Uterus (tissue), 4 donors: ENCODE measurements around the gene PTK7. TPM values are rescaled to one million over a fixed set of nuclear protein-coding genes. Genes with fewer than 3 reads are reported as not detected.

Experiments used
- DNase-seq, 2 donors: peaks; one replicate each; pipeline ENCODE4 v3.0.0-alpha.2; 2019 to 2020
- H3K27ac ChIP-seq, 2 donors: fragments of 200-600 bp; sonication (generic); 1 replicate in 1 of 2; 2 replicates in 1 of 2; pipeline ENCODE4 v1.5.1; 2016 to 2018
- H3K27me3 ChIP-seq, 2 donors: fragments of 200-600 bp; sonication (generic); one replicate each; pipeline ENCODE4 v1.5.1; 2018 to 2019; ENCODE audit warnings: control low read depth in 1 of 2
- H3K36me3 ChIP-seq, 2 donors: fragments of 200-600 bp; sonication (generic); one replicate each; pipeline ENCODE4 v1.5.1; 2019; ENCODE audit warnings: control low read depth in 1 of 2
- H3K4me1 ChIP-seq, 2 donors: fragments of 200-600 bp; sonication (generic); one replicate each; pipeline ENCODE4 v1.5.1; 2018 to 2019; ENCODE audit warnings: control low read depth in 1 of 2
- H3K4me3 ChIP-seq, 2 donors: fragments of 200-600 bp; sonication (generic); 1 replicate in 1 of 2; 2 replicates in 1 of 2; pipeline ENCODE4 v1.5.1; 2018 to 2019; ENCODE audit warnings: mild to moderate bottlenecking in 1 of 2
- H3K9me3 ChIP-seq, 2 donors: fragments of 200-600 bp; sonication (generic); one replicate each; pipeline ENCODE4 v1.5.1; 2019; ENCODE audit warnings: control low read depth in 1 of 2
- POLR2A ChIP-seq, 2 donors: fragments of 450-650 bp; IDR thresholded peaks; one replicate each; pipeline ENCODE4 v1.6.1; 2016; ENCODE audit warnings: antibody characterized with exemption in 2 of 2, mild to moderate bottlenecking in 1 of 2, moderate library complexity in 1 of 2
- intact Hi-C: fragments of 100-400 bp; cut with DNase I; formaldehyde crosslinking; loops from one replicate; pipeline ENCODE4 v1.15.1; 2023; ENCODE audit warnings: low total_unique reads
- total RNA-seq, 4 donors: library from RNA; depleted of rRNA in 3 of 4; stranded (reverse); fragments of >200 nt in 3 of 4; gene quantifications; one replicate each; pipeline versions ENCODE4 v1.1.0 to v1.2.4, GENCODE V29; 2014 to 2023
- TF ChIP-seq, protein P1 (sequence below), 4 experiments: fragments of 200-600 bp in 2 of 4; fragments of 450-650 bp in 2 of 4; sonication (generic) in 2 of 4; IDR thresholded peaks; one replicate each; pipeline ENCODE4 v1.5.1; 2016 to 2019; ENCODE audit warnings: antibody characterized with exemption in 4 of 4, mild to moderate bottlenecking in 2 of 4, moderate library complexity in 1 of 4
- donor health status: DM: yes; HTN: yes; CAD: no.

The PTK7 gene
- total RNA-seq, 4 donors from 2014 or later = 53.8 to 247 (median 153) TPM

DNA sequence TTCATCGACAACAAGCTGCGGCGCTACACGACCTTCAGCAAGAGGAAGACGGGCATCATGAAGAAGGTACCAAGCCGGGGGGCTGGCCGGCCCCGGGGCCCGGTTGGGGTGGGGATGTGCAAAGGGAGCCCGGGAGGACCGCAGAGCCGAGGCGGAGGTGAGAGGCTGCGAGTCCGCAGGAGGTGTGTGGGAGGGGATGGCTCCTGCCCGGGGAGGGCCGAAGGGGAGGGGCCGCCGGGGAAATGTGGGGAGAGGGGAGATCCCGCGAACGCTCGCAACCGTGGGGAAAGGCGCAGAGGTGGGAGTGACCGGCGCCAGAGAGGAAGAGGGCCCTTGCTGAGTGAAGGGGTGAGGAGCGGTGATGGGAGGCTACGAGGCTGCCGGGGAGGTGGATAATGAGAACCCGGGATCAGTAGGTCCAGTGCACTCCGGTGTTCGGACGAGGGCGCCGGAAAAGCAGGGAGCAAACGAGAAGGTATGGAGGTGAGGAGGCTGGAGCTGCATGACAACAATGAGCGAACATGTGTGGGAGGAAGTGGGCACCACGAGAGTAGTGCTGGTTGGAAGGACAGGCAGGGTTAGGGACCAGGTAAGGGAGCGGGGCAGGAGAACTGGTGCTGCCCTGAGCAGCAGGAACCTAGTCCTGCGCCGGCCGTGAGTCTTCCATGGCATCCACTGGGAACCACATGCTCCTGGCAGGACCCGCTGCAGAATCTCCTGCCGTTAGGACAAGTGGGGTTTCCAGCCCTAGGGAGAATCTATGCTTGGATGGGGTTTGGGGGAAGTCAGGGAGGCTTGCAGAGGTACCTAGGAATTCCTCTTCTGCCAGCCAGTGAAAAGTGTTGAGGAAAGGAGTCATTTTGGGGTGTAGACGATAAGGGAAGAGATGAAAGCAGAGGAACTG, 96.2 kb downstream of the PTK7 start:
- TF ChIP-seq, protein P1, sequence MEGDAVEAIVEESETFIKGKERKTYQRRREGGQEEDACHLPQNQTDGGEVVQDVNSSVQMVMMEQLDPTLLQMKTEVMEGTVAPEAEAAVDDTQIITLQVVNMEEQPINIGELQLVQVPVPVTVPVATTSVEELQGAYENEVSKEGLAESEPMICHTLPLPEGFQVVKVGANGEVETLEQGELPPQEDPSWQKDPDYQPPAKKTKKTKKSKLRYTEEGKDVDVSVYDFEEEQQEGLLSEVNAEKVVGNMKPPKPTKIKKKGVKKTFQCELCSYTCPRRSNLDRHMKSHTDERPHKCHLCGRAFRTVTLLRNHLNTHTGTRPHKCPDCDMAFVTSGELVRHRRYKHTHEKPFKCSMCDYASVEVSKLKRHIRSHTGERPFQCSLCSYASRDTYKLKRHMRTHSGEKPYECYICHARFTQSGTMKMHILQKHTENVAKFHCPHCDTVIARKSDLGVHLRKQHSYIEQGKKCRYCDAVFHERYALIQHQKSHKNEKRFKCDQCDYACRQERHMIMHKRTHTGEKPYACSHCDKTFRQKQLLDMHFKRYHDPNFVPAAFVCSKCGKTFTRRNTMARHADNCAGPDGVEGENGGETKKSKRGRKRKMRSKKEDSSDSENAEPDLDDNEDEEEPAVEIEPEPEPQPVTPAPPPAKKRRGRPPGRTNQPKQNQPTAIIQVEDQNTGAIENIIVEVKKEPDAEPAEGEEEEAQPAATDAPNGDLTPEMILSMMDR (IDR thresholded peaks at IDR 0.05) = no peak
- TF ChIP-seq POLR2A (IDR thresholded peaks at IDR 0.05) = peak in 1 of 2 donors; percentile 32
- H3K9me3 ChIP-seq = no peaks in the 10 kb centered on the region
- peak overlapping the region; percentile 80 to 100 for H3K4me3 ChIP-seq
- peaks cover 8 to 13% of the 10 kb centered on the region in 2 donors for H3K4me1 ChIP-seq
- DNase-seq = peak; percentile 61 to 63
- H3K27ac ChIP-seq = peak overlapping the region; percentile 97 to 100
- intact Hi-C loops = no loop called here
- no peaks in the 10 kb centered on the region for H3K36me3 ChIP-seq
- no peaks in the 10 kb centered on the region for H3K27me3 ChIP-seq

DNA sequence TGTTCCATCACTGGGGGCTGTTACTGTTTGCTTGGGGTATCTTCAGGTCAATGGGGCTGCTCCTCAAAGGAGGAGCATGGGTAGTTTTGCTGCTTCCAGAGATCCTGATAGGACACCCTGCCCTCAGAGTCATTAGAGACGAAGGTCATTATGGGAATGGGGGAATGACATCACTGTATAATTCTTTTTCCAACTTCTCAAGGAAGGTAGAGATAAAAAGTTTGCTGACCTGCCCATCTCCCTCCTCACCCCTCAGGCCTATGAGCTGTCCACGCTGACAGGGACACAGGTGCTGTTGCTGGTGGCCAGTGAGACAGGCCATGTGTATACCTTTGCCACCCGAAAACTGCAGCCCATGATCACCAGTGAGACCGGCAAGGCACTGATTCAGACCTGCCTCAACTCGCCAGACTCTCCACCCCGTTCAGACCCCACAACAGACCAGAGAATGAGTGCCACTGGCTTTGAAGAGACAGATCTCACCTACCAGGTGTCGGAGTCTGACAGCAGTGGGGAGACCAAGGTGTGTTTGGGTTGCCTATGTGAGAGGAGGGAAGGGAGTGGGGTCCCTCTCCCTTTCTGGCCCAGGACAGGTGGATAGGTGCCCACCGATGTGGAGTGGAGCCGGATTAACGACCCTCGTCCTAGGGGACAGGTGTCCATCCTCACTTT, 97.6 kb downstream of the PTK7 start:
- no peak for TF ChIP-seq POLR2A (IDR thresholded peaks at IDR 0.05)
- TF ChIP-seq, protein P1 (IDR thresholded peaks at IDR 0.05) = no peak
- Histone ChIP-seq H3K27me3 (no peaks in the 10 kb centered on the region), H3K9me3 (no peaks in the 10 kb centered on the region), H3K4me3 (peak overlapping the region; percentile 80 to 100), H3K4me1 (peaks cover 8 to 13% of the 10 kb centered on the region in 2 donors), H3K27ac (peak overlapping the region; percentile 97 to 100), H3K36me3 (no peaks in the 10 kb centered on the region)
- intact Hi-C loops = no loop called here
- no peak for DNase-seq

DNA sequence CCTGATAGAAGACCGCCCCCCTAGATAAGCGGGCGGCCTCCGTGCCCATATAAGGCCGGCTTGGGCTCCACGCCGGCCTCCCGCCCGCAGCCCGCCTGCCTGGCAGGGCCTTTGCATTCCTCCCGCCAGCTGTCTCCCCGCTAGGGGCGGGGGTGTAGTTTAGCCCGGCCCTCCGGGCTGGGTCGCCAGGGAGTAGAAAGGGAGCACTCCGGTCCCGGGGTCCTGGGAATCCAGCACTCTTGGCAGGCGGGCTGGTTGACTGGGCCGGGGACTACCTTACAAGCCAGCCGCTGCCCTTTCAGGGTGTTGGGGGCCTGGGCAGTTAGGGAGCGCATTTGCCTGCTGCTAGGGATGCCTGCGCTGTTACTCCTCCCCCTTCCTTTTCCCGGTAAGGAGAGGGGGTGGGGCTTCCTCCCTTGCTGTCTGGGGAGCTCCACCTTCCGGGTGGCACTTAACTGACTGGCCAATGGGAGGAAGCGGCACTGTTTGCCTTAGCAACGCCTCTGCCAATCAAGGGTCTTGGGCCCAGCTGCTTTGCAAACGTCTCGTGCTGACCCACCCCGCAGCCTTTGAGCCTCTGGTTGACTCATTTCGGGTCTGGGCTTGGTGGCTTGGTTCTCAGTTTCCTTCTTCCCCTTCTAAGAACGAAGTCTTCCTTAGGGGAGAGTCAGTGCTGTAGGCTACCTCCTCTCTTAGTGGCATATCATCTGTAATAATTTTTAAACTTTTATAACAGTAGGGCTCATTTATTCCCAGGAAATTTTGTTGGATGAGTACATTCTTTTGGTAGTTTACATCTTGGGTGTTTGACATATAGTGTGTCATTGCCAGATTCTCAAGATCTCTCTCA, 98.4 kb downstream of the PTK7 start:
- H3K27me3 ChIP-seq = no peaks in the 10 kb centered on the region
- no peaks in the 10 kb centered on the region for H3K36me3 ChIP-seq
- no peaks in the 10 kb centered on the region for H3K9me3 ChIP-seq
- H3K4me3 ChIP-seq = peak overlapping the region; percentile 80 to 100
- intact Hi-C loops = no loop called here
- TF ChIP-seq, protein P1 (IDR thresholded peaks at IDR 0.05) = peak in 3 of 4 experiments; percentile 19 to 48 (median 29)
- peak; percentile 70 to 77 for TF ChIP-seq POLR2A (IDR thresholded peaks at IDR 0.05)
- peak; percentile 95 to 98 for DNase-seq
- peaks cover 8 to 13% of the 10 kb centered on the region in 2 donors for H3K4me1 ChIP-seq
- peak overlapping the region; percentile 97 to 100 for H3K27ac ChIP-seq

DNA sequence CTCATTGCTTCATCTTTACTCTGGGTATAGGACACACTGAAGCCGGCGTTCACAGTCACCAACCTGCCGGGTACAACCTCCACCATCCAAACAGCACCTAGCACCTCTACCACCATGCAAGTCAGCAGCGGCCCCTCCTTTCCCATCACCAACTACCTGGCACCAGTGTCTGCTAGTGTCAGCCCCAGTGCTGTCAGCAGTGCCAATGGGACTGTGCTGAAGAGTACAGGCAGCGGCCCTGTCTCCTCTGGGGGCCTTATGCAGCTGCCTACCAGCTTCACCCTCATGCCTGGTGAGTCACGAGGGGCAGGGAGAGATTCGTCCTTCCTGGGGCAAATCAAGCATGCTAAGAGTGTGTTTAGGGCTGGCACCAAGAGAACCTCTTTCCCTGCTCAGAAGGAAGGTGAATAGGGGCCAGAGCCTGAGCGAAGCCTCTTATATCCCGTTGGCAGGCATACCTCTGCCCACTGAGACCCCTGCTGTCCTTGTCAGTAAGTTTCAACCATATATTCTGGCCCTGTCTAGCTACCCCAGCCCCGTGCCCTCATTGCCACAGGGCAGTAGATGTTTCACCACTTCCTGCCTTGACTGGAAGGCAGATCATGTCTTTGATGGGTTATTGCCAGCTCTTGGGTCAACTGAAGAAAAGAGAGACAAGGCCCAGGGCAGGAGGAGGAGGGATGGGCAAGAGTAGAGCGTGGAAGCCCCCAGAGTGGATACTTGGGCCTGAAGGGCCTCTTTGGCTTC, 99.7 kb downstream of the PTK7 start:
- TF ChIP-seq, protein P1 (IDR thresholded peaks at IDR 0.05) = no peak
- no peak for TF ChIP-seq POLR2A (IDR thresholded peaks at IDR 0.05)
- Histone ChIP-seq H3K27me3 (no peaks in the 10 kb centered on the region), H3K4me3 (no peak overlapping the region), H3K9me3 (no peaks in the 10 kb centered on the region), H3K4me1 (peaks cover 8 to 13% of the 10 kb centered on the region in 2 donors), H3K36me3 (no peaks in the 10 kb centered on the region), H3K27ac (peak overlapping the region; percentile 13 to 97)
- DNase-seq = no peak
- intact Hi-C loops = no loop called here
